Neutrophil (primary cell): ENCODE data around the gene NPC1.
"Not testable (repeated sequence)": the region's sequence is repeated elsewhere in the genome, so short reads cannot be mapped to it uniquely, and the experiment has no call there.

Source experiments
- H3K27ac ChIP-seq: fragments of 200-600 bp; sonication (generic); 2 replicates; pipeline ENCODE4 v1.5.1; 2016; ENCODE audit warnings: mild to moderate bottlenecking, moderate library complexity
- H3K27me3 ChIP-seq: fragments of 200-600 bp; sonication (generic); 2 replicates; pipeline ENCODE4 v1.6.0; 2016; ENCODE audit warnings: mild to moderate bottlenecking
- H3K36me3 ChIP-seq: fragments of 200-600 bp; sonication (generic); 2 replicates; pipeline ENCODE4 v1.5.1; 2017
- H3K4me1 ChIP-seq, 2 experiments: fragments of 200-600 bp in 1 of 2; sonication (generic) in 1 of 2; 1 replicate in 1 of 2; 2 replicates in 1 of 2; pipeline versions ENCODE4 v1.5.1 to v1.6.1; 2013 to 2016; ENCODE audit warnings: low read depth in 1 of 2, low read length in 1 of 2, mild to moderate bottlenecking in 1 of 2, moderate library complexity in 1 of 2; ENCODE audit not compliant: control insufficient read depth in 1 of 2, insufficient read depth in 1 of 2
- H3K4me3 ChIP-seq, 2 experiments: fragments of 200-600 bp in 1 of 2; sonication (generic) in 1 of 2; 1 replicate in 1 of 2; 2 replicates in 1 of 2; pipeline ENCODE4 v1.5.1; 2013 to 2016; ENCODE audit warnings: low read depth in 1 of 2, low read length in 1 of 2, mild to moderate bottlenecking in 1 of 2, moderate library complexity in 1 of 2
- H3K9me3 ChIP-seq: fragments of 200-600 bp; sonication (generic); 2 replicates; pipeline ENCODE4 v1.5.1; 2016
- CTCF ChIP-seq: fragments of 200-600 bp; sonication (generic); IDR thresholded peaks from 2 replicates; pipeline ENCODE4 v1.5.1; 2016; ENCODE audit warnings: antibody characterized with exemption

NPC1 gene

GRCh38 chr18:23616258-23616657 lies 30.0 kb upstream of the NPC1 start:
- Histone ChIP-seq H3K4me3 (no peak overlapping the region), H3K9me3 (no peaks in the 10 kb centered on the region), H3K27me3 (peaks cover 36% of the 10 kb centered on the region), H3K36me3 (no peaks in the 10 kb centered on the region), H3K4me1 (peaks cover 13 to 14% of the 10 kb centered on the region in 2 experiments), H3K27ac (no peak overlapping the region)
- TF ChIP-seq CTCF: no peak

- Histone ChIP-seq H3K4me3 (no peak overlapping the region), H3K27ac (no peak overlapping the region), H3K9me3 (no peaks in the 10 kb centered on the region), H3K36me3 (no peaks in the 10 kb centered on the region), H3K27me3 (peaks cover 22% of the 10 kb centered on the region), H3K4me1 (peaks cover 13 to 14% of the 10 kb centered on the region in 2 experiments)
- no peak for TF ChIP-seq CTCF
These were observed 28.6 kb upstream of the NPC1 start for GRCh38 chr18:23614891-23615290.

- Histone ChIP-seq H3K36me3 (no peaks in the 10 kb centered on the region), H3K27me3 (peaks cover 17% of the 10 kb centered on the region), H3K9me3 (no peaks in the 10 kb centered on the region), H3K4me3 (no peak overlapping the region), H3K27ac (no peak overlapping the region), H3K4me1 (peaks cover 9 to 10% of the 10 kb centered on the region in 2 experiments)
- TF ChIP-seq CTCF: no peak
These were observed 28.1 kb upstream of the NPC1 start for GRCh38 chr18:23614413-23614812.

- not testable (repeated sequence) for H3K4me1 ChIP-seq, H3K27ac ChIP-seq, H3K4me3 ChIP-seq, H3K9me3 ChIP-seq, H3K27me3 ChIP-seq, H3K36me3 ChIP-seq
These were observed 26.8 kb upstream of the NPC1 start for GRCh38 chr18:23613091-23613475.

GRCh38 chr18:23612434-23613090 lies 26.3 kb upstream of the NPC1 start:
- Histone ChIP-seq H3K27ac (no peak overlapping the region), H3K4me3 (no peak overlapping the region), H3K9me3 (no peaks in the 10 kb centered on the region), H3K4me1 (no peaks in the 10 kb centered on the region), H3K27me3 (no peaks in the 10 kb centered on the region), H3K36me3 (no peaks in the 10 kb centered on the region)
- no peak for TF ChIP-seq CTCF

GRCh38 chr18:23609390-23610023 lies 23.2 kb upstream of the NPC1 start:
- Histone ChIP-seq H3K4me3 (no peak overlapping the region), H3K27ac (no peak overlapping the region), H3K9me3 (no peaks in the 10 kb centered on the region), H3K4me1 (no peaks in the 10 kb centered on the region), H3K27me3 (no peaks in the 10 kb centered on the region), H3K36me3 (no peaks in the 10 kb centered on the region)
- no peak for TF ChIP-seq CTCF
